Measurements from ENCODE around the gene HOXA4. TPM values are rescaled to one million over a fixed set of nuclear protein-coding genes. Genes with fewer than 3 reads are reported as not detected.

Gene HOXA4
- polyA plus RNA-seq, 3 donors = 0.48 TPM; not detected in 2

DNA sequence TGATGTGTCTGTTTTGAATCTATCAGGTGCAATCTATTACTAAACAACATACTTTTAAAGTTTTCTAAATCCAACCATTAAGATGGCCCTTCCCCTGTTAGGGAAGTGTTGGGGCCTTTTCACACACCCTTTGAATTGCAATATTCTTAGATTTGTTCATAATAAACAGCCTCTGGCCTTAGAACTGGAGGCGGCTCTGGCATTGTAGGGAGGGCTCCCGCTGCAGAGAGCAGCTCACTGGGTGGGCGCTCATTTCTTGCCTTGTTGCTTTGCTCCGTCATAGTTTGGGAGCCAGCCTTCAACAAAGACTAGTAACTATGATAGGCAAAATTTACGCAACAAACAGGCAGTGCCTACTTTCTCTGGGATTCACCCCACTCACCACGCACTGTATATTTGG lies 47.8 kb upstream of the HOXA4 start:
- H3K4me3 ChIP-seq (replicated peaks in 1 of 3; ENCODE audit: low read depth in 2 of 3, low read length in 3 of 3) = no peak overlapping the region
- Mint-ChIP-seq H3K4me1 (peaks cover 23% of the 10 kb centered on the region), H3K27me3 (ENCODE audit: low read depth in 3 of 3) (peaks cover 86 to 95% (median 92%) of the 10 kb centered on the region in 3 donors), H3K27ac (no peak overlapping the region), H3K9me3 (peaks cover 0 to 24% (median 8%) of the 10 kb centered on the region in 7 donors), H3K36me3 (peaks cover 0 to 14% of the 10 kb centered on the region in 2 donors), H3K4me3 (peak overlapping the region in 1 of 2 donors; percentile 89)
- H3K79me2 ChIP-seq (ENCODE audit: insufficient read depth, low read length) = no peaks in the 10 kb centered on the region
- peaks cover 15 to 25% of the 10 kb centered on the region in 2 donors for H3K4me1 ChIP-seq (ENCODE audit: control insufficient read depth in 1 of 2, insufficient read depth in 2 of 2, low read length in 2 of 2)
- H3K9ac ChIP-seq (ENCODE audit: insufficient read depth, low read length, poor library complexity, severe bottlenecking) = no peak overlapping the region
- peaks cover 48 to 98% of the 10 kb centered on the region in 2 donors for H3K27me3 ChIP-seq (ENCODE audit: control insufficient read depth in 2 of 2, insufficient read depth in 2 of 2, low read length in 2 of 2)
- H3K4me2 ChIP-seq (replicated peaks; ENCODE audit: extremely low read depth, low read length, poor library complexity, severe bottlenecking) = no peak overlapping the region
- intact Hi-C loops (cut with micrococcal nuclease) = no loop called here
- no peak for DNase-seq
- no peaks in the 10 kb centered on the region for H3K36me3 ChIP-seq (replicated peaks in 1 of 2; ENCODE audit: control insufficient read depth in 1 of 2, insufficient read depth in 2 of 2, low read length in 2 of 2)
- H3K27ac ChIP-seq (ENCODE audit: low read depth in 1 of 2, low read length in 2 of 2) = no peak overlapping the region
- 100% methylated on average over 2 of the region's 6 CpGs for WGBS (ENCODE audit: insufficient coverage)
- H2AFZ ChIP-seq (ENCODE audit: insufficient read depth, low read depth, low read length, poor library complexity, severe bottlenecking) = no peak overlapping the region
- TF ChIP-seq, protein P1, sequence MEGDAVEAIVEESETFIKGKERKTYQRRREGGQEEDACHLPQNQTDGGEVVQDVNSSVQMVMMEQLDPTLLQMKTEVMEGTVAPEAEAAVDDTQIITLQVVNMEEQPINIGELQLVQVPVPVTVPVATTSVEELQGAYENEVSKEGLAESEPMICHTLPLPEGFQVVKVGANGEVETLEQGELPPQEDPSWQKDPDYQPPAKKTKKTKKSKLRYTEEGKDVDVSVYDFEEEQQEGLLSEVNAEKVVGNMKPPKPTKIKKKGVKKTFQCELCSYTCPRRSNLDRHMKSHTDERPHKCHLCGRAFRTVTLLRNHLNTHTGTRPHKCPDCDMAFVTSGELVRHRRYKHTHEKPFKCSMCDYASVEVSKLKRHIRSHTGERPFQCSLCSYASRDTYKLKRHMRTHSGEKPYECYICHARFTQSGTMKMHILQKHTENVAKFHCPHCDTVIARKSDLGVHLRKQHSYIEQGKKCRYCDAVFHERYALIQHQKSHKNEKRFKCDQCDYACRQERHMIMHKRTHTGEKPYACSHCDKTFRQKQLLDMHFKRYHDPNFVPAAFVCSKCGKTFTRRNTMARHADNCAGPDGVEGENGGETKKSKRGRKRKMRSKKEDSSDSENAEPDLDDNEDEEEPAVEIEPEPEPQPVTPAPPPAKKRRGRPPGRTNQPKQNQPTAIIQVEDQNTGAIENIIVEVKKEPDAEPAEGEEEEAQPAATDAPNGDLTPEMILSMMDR (IDR thresholded peaks at IDR 0.05) = no peak
- H3K9me3 ChIP-seq (replicated peaks in 1 of 2; ENCODE audit: control insufficient read depth in 1 of 2, insufficient read depth in 1 of 2, low read length in 2 of 2) = peaks cover 8 to 27% of the 10 kb centered on the region in 2 donors
- H4K20me1 ChIP-seq (ENCODE audit: insufficient read depth, low read length) = no peaks in the 10 kb centered on the region

DNA sequence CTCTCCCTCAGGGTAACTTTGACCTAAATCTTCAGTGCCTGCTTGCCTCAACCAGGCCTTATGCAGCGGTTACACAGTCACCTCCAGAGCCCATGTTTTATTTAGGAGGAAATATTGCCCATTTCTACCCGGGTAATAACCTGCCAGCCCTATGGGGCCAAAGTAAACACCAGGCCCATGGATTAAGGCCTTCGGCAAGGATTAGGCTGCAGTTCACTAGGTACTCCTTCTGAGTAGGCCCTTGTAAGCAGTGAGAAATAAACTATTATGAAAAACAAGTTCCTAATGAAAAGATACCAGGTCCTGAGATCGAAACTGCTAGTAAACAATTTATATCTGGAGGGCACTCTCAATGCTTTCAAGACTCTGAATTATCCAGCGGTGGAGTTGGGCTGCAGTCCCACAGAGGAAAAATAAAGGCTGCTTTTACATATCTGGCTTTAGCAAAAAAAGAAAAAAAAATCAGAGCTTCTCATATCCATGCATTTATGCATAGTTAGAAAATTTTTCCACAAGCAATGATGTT lies 47.3 kb upstream of the HOXA4 start:
- no peak for DNase-seq
- Histone ChIP-seq H3K36me3 (replicated peaks in 1 of 2; ENCODE audit: control insufficient read depth in 1 of 2, insufficient read depth in 2 of 2, low read length in 2 of 2) (no peaks in the 10 kb centered on the region), H3K4me1 (ENCODE audit: control insufficient read depth in 1 of 2, insufficient read depth in 2 of 2, low read length in 2 of 2) (peaks cover 19 to 28% of the 10 kb centered on the region in 2 donors), H4K20me1 (ENCODE audit: insufficient read depth, low read length) (no peaks in the 10 kb centered on the region), H3K9me3 (replicated peaks in 1 of 2; ENCODE audit: control insufficient read depth in 1 of 2, insufficient read depth in 1 of 2, low read length in 2 of 2) (peaks cover 11 to 22% of the 10 kb centered on the region in 2 donors), H3K79me2 (ENCODE audit: insufficient read depth, low read length) (no peaks in the 10 kb centered on the region), H3K9ac (ENCODE audit: insufficient read depth, low read length, poor library complexity, severe bottlenecking) (no peak overlapping the region), H3K4me2 (replicated peaks; ENCODE audit: extremely low read depth, low read length, poor library complexity, severe bottlenecking) (no peak overlapping the region), H3K27me3 (ENCODE audit: control insufficient read depth in 2 of 2, insufficient read depth in 2 of 2, low read length in 2 of 2) (peaks cover 46 to 98% of the 10 kb centered on the region in 2 donors), H2AFZ (ENCODE audit: insufficient read depth, low read depth, low read length, poor library complexity, severe bottlenecking) (no peak overlapping the region), H3K4me3 (replicated peaks in 1 of 3; ENCODE audit: low read depth in 2 of 3, low read length in 3 of 3) (no peak overlapping the region), H3K27ac (ENCODE audit: low read depth in 1 of 2, low read length in 2 of 2) (no peak overlapping the region)
- H3K27ac Mint-ChIP-seq = no peak overlapping the region
- H3K4me1 Mint-ChIP-seq = peaks cover 23% of the 10 kb centered on the region
- H3K4me3 Mint-ChIP-seq = peak overlapping the region in 1 of 2 donors; percentile 89
- peaks cover 85 to 95% (median 90%) of the 10 kb centered on the region in 3 donors for H3K27me3 Mint-ChIP-seq (ENCODE audit: low read depth in 3 of 3)
- peaks cover 0 to 14% of the 10 kb centered on the region in 2 donors for H3K36me3 Mint-ChIP-seq
- intact Hi-C loops (cut with micrococcal nuclease) = no loop called here
- WGBS (ENCODE audit: insufficient coverage) = 100% methylated on average over 4 of the region's 5 CpGs
- TF ChIP-seq, protein P1 (IDR thresholded peaks at IDR 0.05) = no peak
- H3K9me3 Mint-ChIP-seq = peaks cover 0 to 23% (median 8%) of the 10 kb centered on the region in 7 donors
